H9 (cell line): ENCODE results near the gene STARD4. TPM values are rescaled to one million over a fixed set of nuclear protein-coding genes. Genes with fewer than 3 reads are reported as not detected.

Experiments used
- DNase-seq: peaks from one replicate; pipeline ENCODE4 v3.0.0-alpha.2; 2017
- H2AFZ ChIP-seq: one replicate; pipeline ENCODE4 v1.6.1; 2013; ENCODE audit warnings: mild to moderate bottlenecking, low read length, control low read depth, moderate library complexity
- H2AK5ac ChIP-seq: 2 replicates; pipeline ENCODE4 v1.6.1; 2013; ENCODE audit warnings: low read length, control low read depth, mixed read lengths; ENCODE audit not compliant: insufficient read length
- H2BK120ac ChIP-seq: one replicate; pipeline ENCODE4 v1.6.1; 2013; ENCODE audit warnings: low read depth, mild to moderate bottlenecking, low read length, control low read depth, inconsistent platforms; ENCODE audit not compliant: poor library complexity, severe bottlenecking
- H2BK12ac ChIP-seq: 2 replicates; pipeline ENCODE4 v1.6.1; 2013; ENCODE audit warnings: low read length, control low read depth, mixed read lengths, low read depth; ENCODE audit not compliant: insufficient read length
- H2BK15ac ChIP-seq: 2 replicates; pipeline ENCODE4 v1.6.1; 2013; ENCODE audit warnings: low read depth, low read length, control low read depth
- H2BK20ac ChIP-seq: one replicate; pipeline ENCODE4 v1.6.1; 2013; ENCODE audit warnings: low read depth, mild to moderate bottlenecking, low read length, control low read depth, inconsistent platforms; ENCODE audit not compliant: poor library complexity, severe bottlenecking
- H2BK5ac ChIP-seq: 2 replicates; pipeline ENCODE4 v1.6.1; 2013; ENCODE audit warnings: low read length, control low read depth, mixed read lengths; ENCODE audit not compliant: insufficient read length
- H3K14ac ChIP-seq: 2 replicates; pipeline ENCODE4 v1.6.1; 2013; ENCODE audit warnings: low read length, control low read depth; ENCODE audit not compliant: insufficient read depth
- H3K18ac ChIP-seq: 2 replicates; pipeline ENCODE4 v1.6.1; 2013; ENCODE audit warnings: low read depth, mild to moderate bottlenecking, mixed read lengths, low read length, control low read depth; ENCODE audit not compliant: insufficient read length
- H3K23ac ChIP-seq: 2 replicates; pipeline ENCODE4 v1.6.1; 2013; ENCODE audit warnings: low read length, control low read depth, mixed read lengths, low read depth; ENCODE audit not compliant: insufficient read length
- H3K23me2 ChIP-seq: 2 replicates; pipeline ENCODE4 v1.6.1; 2013; ENCODE audit warnings: low read depth, mild to moderate bottlenecking, mixed read lengths, low read length, control low read depth; ENCODE audit not compliant: insufficient read length, poor library complexity, severe bottlenecking
- H3K27ac ChIP-seq: 2 replicates; pipeline ENCODE4 v1.5.1; 2013; ENCODE audit warnings: low read length, control low read depth, mixed read lengths, low read depth; ENCODE audit not compliant: insufficient read length
- H3K27me3 ChIP-seq: 2 replicates; pipeline ENCODE4 v1.6.1; 2013; ENCODE audit warnings: low read length, control low read depth, inconsistent platforms; ENCODE audit not compliant: insufficient read depth
- H3K4ac ChIP-seq: 2 replicates; pipeline ENCODE4 v1.6.1; 2013; ENCODE audit warnings: low read depth, mild to moderate bottlenecking, control low read depth, inconsistent platforms, low read length, moderate library complexity
- H3K4me1 ChIP-seq: 2 replicates; pipeline ENCODE4 v1.6.1; 2013; ENCODE audit warnings: low read length, control low read depth, inconsistent platforms; ENCODE audit not compliant: insufficient read depth
- H3K4me2 ChIP-seq: 2 replicates; pipeline ENCODE4 v1.6.1; 2013; ENCODE audit warnings: low read length, control low read depth, mixed read lengths; ENCODE audit not compliant: insufficient read length, insufficient read depth
- H3K56ac ChIP-seq: 2 replicates; pipeline ENCODE4 v1.6.1; 2013; ENCODE audit warnings: low read depth, mild to moderate bottlenecking, mixed read lengths, low read length, control low read depth; ENCODE audit not compliant: insufficient read length
- H3K79me1 ChIP-seq: 2 replicates; pipeline ENCODE4 v1.6.1; 2013; ENCODE audit warnings: low read depth, mild to moderate bottlenecking, moderate library complexity, low read length, control low read depth, inconsistent platforms; ENCODE audit not compliant: insufficient read depth, poor library complexity, severe bottlenecking
- H3K79me2 ChIP-seq: 2 replicates; pipeline ENCODE4 v1.6.1; 2013; ENCODE audit warnings: low read length, control low read depth, inconsistent platforms; ENCODE audit not compliant: insufficient read depth
- H3K9ac ChIP-seq: 2 replicates; pipeline ENCODE4 v1.6.1; 2013; ENCODE audit warnings: low read length, control low read depth, mixed read lengths; ENCODE audit not compliant: insufficient read length; ENCODE audit errors: extremely low read depth
- H3K9me3 ChIP-seq: one replicate; pipeline ENCODE4 v1.6.1; 2013; ENCODE audit warnings: low read depth, low read length, inconsistent platforms; ENCODE audit not compliant: control insufficient read depth
- H3T11ph ChIP-seq: one replicate; pipeline ENCODE4 v1.6.1; 2013; ENCODE audit warnings: mild to moderate bottlenecking, low read length, control low read depth, inconsistent platforms
- H4K20me1 ChIP-seq: one replicate; pipeline ENCODE4 v1.6.1; 2013; ENCODE audit not compliant: control insufficient read depth, insufficient read length, insufficient read depth
- H4K5ac ChIP-seq: 2 replicates; pipeline ENCODE4 v1.6.1; 2013; ENCODE audit warnings: low read depth, mild to moderate bottlenecking, mixed read lengths, low read length, control low read depth; ENCODE audit not compliant: insufficient read length
- H4K8ac ChIP-seq: replicated peaks from 2 replicates; pipeline ENCODE4 v1.6.1; 2013; ENCODE audit warnings: low read length, control low read depth, mixed read lengths, low read depth; ENCODE audit not compliant: insufficient read length
- H4K91ac ChIP-seq: 2 replicates; pipeline ENCODE4 v1.6.1; 2013; ENCODE audit warnings: low read depth, mild to moderate bottlenecking, moderate library complexity, mixed read lengths, low read length, control low read depth; ENCODE audit not compliant: insufficient read length
- H3K27ac Mint-ChIP-seq, 3 experiments: 2 replicates in 2 of 3; 3 replicates in 1 of 3; pipeline ENCODE4 v1.8.0; 2020 to 2021; ENCODE audit warnings: mixed read lengths in 3 of 3, mild to moderate bottlenecking in 1 of 3, moderate library complexity in 1 of 3
- H3K27me3 Mint-ChIP-seq: 2 replicates; pipeline ENCODE4 v1.8.0; 2021; ENCODE audit warnings: low read depth, mild to moderate bottlenecking, moderate library complexity, mixed read lengths
- H3K36me3 Mint-ChIP-seq, 3 experiments: 2 replicates in 2 of 3; 3 replicates in 1 of 3; pipeline ENCODE4 v1.8.0; 2020 to 2021; ENCODE audit warnings: low read depth in 3 of 3, mixed read lengths in 3 of 3; ENCODE audit not compliant: insufficient read depth in 1 of 3
- H3K4me1 Mint-ChIP-seq, 2 experiments: 2 replicates each; pipeline ENCODE4 v1.8.0; 2020; ENCODE audit warnings: mixed read lengths in 2 of 2
- H3K4me3 Mint-ChIP-seq, 2 experiments: 2 replicates in 1 of 2; 3 replicates in 1 of 2; pipeline ENCODE4 v1.8.0; 2020 to 2021; ENCODE audit warnings: mild to moderate bottlenecking in 2 of 2, mixed read lengths in 2 of 2, moderate library complexity in 1 of 2
- H3K9me3 Mint-ChIP-seq, 2 experiments: 2 replicates in 1 of 2; 3 replicates in 1 of 2; pipeline ENCODE4 v1.8.0; 2020; ENCODE audit warnings: mild to moderate bottlenecking in 2 of 2, mixed read lengths in 2 of 2, moderate library complexity in 1 of 2
- CTCF ChIP-seq: fragments of 200-600 bp; sonication (generic); conservative IDR thresholded peaks from 3 replicates; pipeline ENCODE4 v1.8.0; 2021; ENCODE audit warnings: antibody characterized with exemption, mild to moderate bottlenecking
- WGBS: extraction: QIAGEN DNeasy Blood & Tissue Kit; methylation state at CpG from one replicate; pipeline ENCODE4 v1.1.7; 2013; ENCODE audit warnings: missing lambda C conversion rate, low lambda C conversion rate, mixed read lengths; ENCODE audit not compliant: insufficient read length; ENCODE audit errors: extremely low coverage; 5-methylcytosine and 5-hydroxymethylcytosine counted together
- total RNA-seq: library from RNA; stranded (reverse); gene quantifications from 2 replicates; pipeline ENCODE4 v1.2.1, GENCODE V29; 2021

The STARD4 gene
- total RNA-seq, 1 experiment from 2014 or later = 28.7 TPM

GRCh38 chr5:111513131-111513520 is 791 bp upstream of the STARD4 start:
- H3K18ac ChIP-seq = no peak overlapping the region
- peak overlapping the region; percentile 85 to 96 for H3K4me3 Mint-ChIP-seq
- H3K4me1 ChIP-seq = peaks cover 2% of the 10 kb centered on the region; the same call in 1 of the 2 replicates
- H2BK20ac ChIP-seq = no peak overlapping the region
- H3K14ac ChIP-seq = no peak overlapping the region
- no peaks in the 10 kb centered on the region for H3K9me3 ChIP-seq
- peak overlapping the region; percentile 93 to 99 (median 97) for H3K27ac Mint-ChIP-seq
- no peak overlapping the region for H4K8ac ChIP-seq
- H2BK12ac ChIP-seq = no peak overlapping the region
- no peak overlapping the region for H3K4ac ChIP-seq
- no CpG with 5 or more reads among the region's 6 CpGs for WGBS
- H3K56ac ChIP-seq = no peak overlapping the region
- no peaks in the 10 kb centered on the region for H3K9me3 Mint-ChIP-seq
- H3K4me2 ChIP-seq = peak overlapping the region; percentile 81
- TF ChIP-seq CTCF = no peak
- H2AK5ac ChIP-seq = no peak overlapping the region
- no peak overlapping the region for H4K91ac ChIP-seq
- no peaks in the 10 kb centered on the region for H3K79me1 ChIP-seq
- H4K20me1 ChIP-seq = no peaks in the 10 kb centered on the region
- H3T11ph ChIP-seq = no peak overlapping the region
- H2BK15ac ChIP-seq = no peak overlapping the region
- H2BK5ac ChIP-seq = no peak overlapping the region
- H3K23me2 ChIP-seq = no peaks in the 10 kb centered on the region
- H3K27ac ChIP-seq = peak overlapping the region; percentile 90
- H4K5ac ChIP-seq = no peak overlapping the region
- H3K27me3 Mint-ChIP-seq = no peaks in the 10 kb centered on the region
- no peak for DNase-seq
- no peak overlapping the region for H3K23ac ChIP-seq
- peaks cover 38 to 48% of the 10 kb centered on the region in 2 experiments for H3K4me1 Mint-ChIP-seq
- no peak overlapping the region for H2AFZ ChIP-seq
- peaks cover 33% of the 10 kb centered on the region for H3K79me2 ChIP-seq
- no peak overlapping the region for H2BK120ac ChIP-seq
- H3K36me3 Mint-ChIP-seq = no peaks in the 10 kb centered on the region; a peak in 1 of 7 replicates
- H3K27me3 ChIP-seq = no peaks in the 10 kb centered on the region
- H3K9ac ChIP-seq = peak overlapping the region; percentile 44
